Thyroid gland (tissue), 4 donors: ENCODE results near the gene LILRB5. TPM values are rescaled to one million over a fixed set of nuclear protein-coding genes. Genes with fewer than 3 reads are reported as not detected.
"Not testable (repeated sequence)": the region's sequence is repeated elsewhere in the genome, so short reads cannot be mapped to it uniquely, and the experiment has no call there.

ENCODE experiments used
- DNase-seq, 2 donors: peaks; one replicate each; pipeline ENCODE4 v3.0.0-alpha.2; 2019
- H3K27ac ChIP-seq, 3 donors: fragments of 200-600 bp; sonication (generic); 1 replicate in 2 of 3; 2 replicates in 1 of 3; pipeline ENCODE4 v1.5.1; 2016 to 2019; ENCODE audit warnings: mild to moderate bottlenecking in 1 of 3, moderate library complexity in 1 of 3
- H3K27me3 ChIP-seq: fragments of 200-600 bp; sonication (generic); one replicate; pipeline ENCODE4 v1.5.1; 2019
- H3K36me3 ChIP-seq, 2 donors: fragments of 200-600 bp; sonication (generic); one replicate each; pipeline ENCODE4 v1.5.1; 2016 to 2019
- H3K4me1 ChIP-seq, 2 donors: fragments of 200-600 bp; sonication (generic); one replicate each; pipeline ENCODE4 v1.5.1; 2017 to 2019
- H3K4me3 ChIP-seq, 3 donors: fragments of 200-600 bp; sonication (generic); replicated peaks in 1 of 3; 1 replicate in 2 of 3; 2 replicates in 1 of 3; pipeline ENCODE4 v1.5.1; 2016; ENCODE audit warnings: mild to moderate bottlenecking in 1 of 3
- H3K9me3 ChIP-seq: fragments of 200-600 bp; sonication (generic); one replicate; pipeline ENCODE4 v1.5.1; 2017
- POLR2A ChIP-seq, 2 donors: fragments of 450-650 bp; IDR thresholded peaks; one replicate each; pipeline ENCODE4 v1.6.1; 2017; ENCODE audit warnings: antibody characterized with exemption in 2 of 2, mild to moderate bottlenecking in 2 of 2, moderate library complexity in 1 of 2
- WGBS, 2 donors: methylation state at CpG; one replicate each; pipeline ENCODE4 v1.1.5; 2017; 5-methylcytosine and 5-hydroxymethylcytosine counted together
- intact Hi-C: fragments of 100-400 bp; cut with DNase I; formaldehyde crosslinking; loops from one replicate; pipeline ENCODE4 v1.15.1; 2023
- total RNA-seq, 4 donors: library from RNA; depleted of rRNA; stranded (reverse); fragments of >200 nt; gene quantifications; one replicate each; pipeline ENCODE4 v1.2.3, GENCODE V29; 2016
- TF ChIP-seq, protein P1 (sequence below), 6 experiments: fragments of 200-600 bp in 3 of 6; fragments of 450-650 bp in 3 of 6; sonication (generic) in 3 of 6; IDR thresholded peaks; one replicate each; pipeline ENCODE4 v1.5.1; 2016 to 2019; ENCODE audit warnings: antibody characterized with exemption in 6 of 6, mild to moderate bottlenecking in 2 of 6, inconsistent platforms in 1 of 6, moderate library complexity in 1 of 6

LILRB5 gene
- total RNA-seq, 4 donors from 2014 or later = 2.0 to 11.4 (median 5.9) TPM

DNA sequence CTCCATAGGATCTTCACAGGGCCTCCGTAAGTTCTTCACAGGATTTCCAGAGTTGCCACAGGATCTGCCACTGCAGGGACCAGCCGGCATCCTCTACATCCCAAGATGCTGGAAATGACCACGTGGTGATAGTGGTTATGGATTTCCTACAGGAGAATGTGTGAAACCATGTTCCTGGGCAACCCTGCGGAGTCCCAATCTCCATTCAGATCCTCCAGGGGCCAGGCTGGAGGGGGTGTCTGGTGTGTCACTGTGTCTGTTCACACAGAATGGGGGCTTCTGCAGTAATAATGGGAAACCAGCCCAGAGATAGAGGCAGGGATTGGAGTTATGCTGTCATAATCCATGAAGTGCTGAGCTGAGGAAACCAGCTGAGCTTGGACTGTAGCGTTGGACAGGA is 23.1 kb downstream of the LILRB5 start:
- WGBS, 2 donors = 36 to 89% methylated on average over 3 to 5 of the region's 5 CpGs
- Histone ChIP-seq H3K4me3 (no peak overlapping the region), H3K4me1 (no peaks in the 10 kb centered on the region), H3K36me3 (no peaks in the 10 kb centered on the region), H3K27me3 (no peaks in the 10 kb centered on the region), H3K27ac (no peak overlapping the region), H3K9me3 (no peaks in the 10 kb centered on the region)
- no peak for TF ChIP-seq POLR2A (IDR thresholded peaks at IDR 0.05)
- TF ChIP-seq, protein P1, sequence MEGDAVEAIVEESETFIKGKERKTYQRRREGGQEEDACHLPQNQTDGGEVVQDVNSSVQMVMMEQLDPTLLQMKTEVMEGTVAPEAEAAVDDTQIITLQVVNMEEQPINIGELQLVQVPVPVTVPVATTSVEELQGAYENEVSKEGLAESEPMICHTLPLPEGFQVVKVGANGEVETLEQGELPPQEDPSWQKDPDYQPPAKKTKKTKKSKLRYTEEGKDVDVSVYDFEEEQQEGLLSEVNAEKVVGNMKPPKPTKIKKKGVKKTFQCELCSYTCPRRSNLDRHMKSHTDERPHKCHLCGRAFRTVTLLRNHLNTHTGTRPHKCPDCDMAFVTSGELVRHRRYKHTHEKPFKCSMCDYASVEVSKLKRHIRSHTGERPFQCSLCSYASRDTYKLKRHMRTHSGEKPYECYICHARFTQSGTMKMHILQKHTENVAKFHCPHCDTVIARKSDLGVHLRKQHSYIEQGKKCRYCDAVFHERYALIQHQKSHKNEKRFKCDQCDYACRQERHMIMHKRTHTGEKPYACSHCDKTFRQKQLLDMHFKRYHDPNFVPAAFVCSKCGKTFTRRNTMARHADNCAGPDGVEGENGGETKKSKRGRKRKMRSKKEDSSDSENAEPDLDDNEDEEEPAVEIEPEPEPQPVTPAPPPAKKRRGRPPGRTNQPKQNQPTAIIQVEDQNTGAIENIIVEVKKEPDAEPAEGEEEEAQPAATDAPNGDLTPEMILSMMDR (IDR thresholded peaks at IDR 0.05) = no peak
- intact Hi-C loops = loop anchor here (5.0 kb wide), 1 partner anchor 67 kb away; no protein-coding TSS in a partner anchor
- no peak for DNase-seq

DNA sequence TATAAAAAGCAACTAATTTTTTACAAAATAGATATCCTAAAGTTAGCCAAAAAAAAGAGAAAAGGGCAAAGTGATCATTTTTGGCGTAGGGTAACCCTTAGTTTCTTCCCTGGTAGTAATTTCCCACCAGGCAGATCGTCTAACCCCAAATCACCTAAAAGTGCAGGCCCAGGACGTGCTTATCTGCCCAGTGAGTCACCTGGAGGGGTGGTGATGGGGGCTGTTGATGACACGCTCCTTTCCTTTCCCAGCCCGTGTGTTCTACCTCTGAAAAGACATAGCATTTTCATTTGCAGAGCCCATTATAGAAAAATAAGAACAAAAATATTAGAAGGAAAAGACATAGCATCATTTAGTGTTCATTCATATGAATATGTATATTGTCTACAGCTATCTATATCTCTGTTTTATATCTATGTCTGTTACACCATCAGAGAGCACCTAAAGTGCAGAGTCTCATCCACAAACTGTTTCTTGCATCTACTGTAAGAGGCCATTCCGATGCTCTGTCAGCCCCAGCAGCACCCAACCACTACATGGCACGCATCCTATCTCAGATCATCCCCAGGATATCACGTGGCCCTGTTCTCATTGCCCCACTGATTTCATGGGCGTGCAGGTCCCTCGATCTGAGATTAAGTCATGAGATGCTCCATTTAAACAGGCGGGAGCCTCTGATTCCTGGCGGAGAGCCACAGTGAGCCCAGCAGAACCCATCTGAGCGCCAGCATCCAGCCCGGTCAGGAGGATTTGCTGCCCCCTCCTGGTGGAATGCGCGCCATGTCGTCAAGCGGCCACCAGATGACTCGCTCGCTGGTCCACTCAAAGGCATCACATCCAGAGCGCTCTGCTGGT is 25.8 kb downstream of the LILRB5 start:
- 25 to 36% methylated on average over 13 to 21 of the region's 21 CpGs for WGBS, 2 donors
- no peak overlapping the region for H3K27ac ChIP-seq
- H3K36me3 ChIP-seq = no peaks in the 10 kb centered on the region
- H3K9me3 ChIP-seq = no peaks in the 10 kb centered on the region
- peak; percentile 81 to 84 for DNase-seq
- intact Hi-C loops = loop anchor here (5.0 kb wide), 1 partner anchor 64 kb away; no protein-coding TSS in a partner anchor
- H3K4me1 ChIP-seq = no peaks in the 10 kb centered on the region
- no peak for TF ChIP-seq POLR2A (IDR thresholded peaks at IDR 0.05)
- TF ChIP-seq, protein P1 (IDR thresholded peaks at IDR 0.05) = peak; percentile 69 to 89 (median 76)
- H3K4me3 ChIP-seq = no peak overlapping the region
- no peaks in the 10 kb centered on the region for H3K27me3 ChIP-seq

DNA sequence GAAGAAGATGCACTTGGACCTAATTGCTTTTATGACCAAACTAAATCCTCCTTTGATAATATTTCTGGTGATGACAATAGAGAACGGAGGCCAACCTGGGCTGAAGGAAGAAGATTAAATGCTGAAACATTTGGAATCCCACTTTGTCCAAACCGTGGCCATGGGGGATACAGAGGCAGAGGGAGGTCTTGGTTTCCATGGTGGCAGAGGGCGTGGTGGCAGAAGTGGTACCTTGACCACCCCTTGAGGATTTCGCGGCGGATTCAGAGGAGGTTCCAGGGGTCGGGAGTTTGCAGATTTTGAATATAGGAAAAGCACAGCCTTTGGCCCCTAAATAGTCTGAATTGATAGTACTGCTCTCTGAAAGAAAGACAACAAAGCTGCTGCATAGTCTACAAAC is 27.0 kb downstream of the LILRB5 start:
- H3K4me1 ChIP-seq = no peaks in the 10 kb centered on the region
- no peaks in the 10 kb centered on the region for H3K9me3 ChIP-seq
- intact Hi-C loops = loop anchor here (5.0 kb wide), 1 partner anchor 63 kb away; no protein-coding TSS in a partner anchor
- DNase-seq = no peak
- no peaks in the 10 kb centered on the region for H3K36me3 ChIP-seq
- 84 to 91% methylated on average over 7 of the region's 7 CpGs for WGBS, 2 donors
- no peak overlapping the region for H3K27ac ChIP-seq
- H3K27me3 ChIP-seq = no peaks in the 10 kb centered on the region
- no peak overlapping the region for H3K4me3 ChIP-seq
- TF ChIP-seq POLR2A (IDR thresholded peaks at IDR 0.05) = no peak
- TF ChIP-seq, protein P1 (IDR thresholded peaks at IDR 0.05) = no peak

DNA sequence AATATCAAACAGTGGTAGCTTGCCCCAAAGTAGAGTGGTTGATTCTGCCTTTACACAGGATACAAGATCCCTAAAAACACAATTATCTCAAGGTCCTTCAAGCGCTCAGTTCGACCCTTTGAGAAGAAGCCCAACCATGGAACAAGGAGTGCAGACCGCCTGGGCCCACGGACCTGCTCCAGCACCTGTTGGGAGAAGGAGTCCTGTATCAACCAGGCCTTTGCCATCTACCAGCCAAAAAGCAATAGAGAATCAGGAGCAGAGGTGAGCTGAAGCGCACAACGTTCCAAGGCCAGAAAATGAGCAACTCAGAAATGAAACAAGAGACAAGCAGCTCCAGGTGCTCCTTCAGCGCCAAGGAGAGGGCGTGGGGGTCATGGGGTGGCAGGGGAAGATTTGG is 27.9 kb downstream of the LILRB5 start:
- DNase-seq = no peak
- Histone ChIP-seq H3K4me1 (no peaks in the 10 kb centered on the region), H3K4me3 (no peak overlapping the region), H3K36me3 (no peaks in the 10 kb centered on the region), H3K9me3 (no peaks in the 10 kb centered on the region), H3K27me3 (no peaks in the 10 kb centered on the region), H3K27ac (no peak overlapping the region)
- 86 to 90% methylated on average over 8 of the region's 8 CpGs for WGBS, 2 donors
- TF ChIP-seq, protein P1 (IDR thresholded peaks at IDR 0.05) = no peak
- TF ChIP-seq POLR2A (IDR thresholded peaks at IDR 0.05) = no peak
- intact Hi-C loops = no loop called here

DNA sequence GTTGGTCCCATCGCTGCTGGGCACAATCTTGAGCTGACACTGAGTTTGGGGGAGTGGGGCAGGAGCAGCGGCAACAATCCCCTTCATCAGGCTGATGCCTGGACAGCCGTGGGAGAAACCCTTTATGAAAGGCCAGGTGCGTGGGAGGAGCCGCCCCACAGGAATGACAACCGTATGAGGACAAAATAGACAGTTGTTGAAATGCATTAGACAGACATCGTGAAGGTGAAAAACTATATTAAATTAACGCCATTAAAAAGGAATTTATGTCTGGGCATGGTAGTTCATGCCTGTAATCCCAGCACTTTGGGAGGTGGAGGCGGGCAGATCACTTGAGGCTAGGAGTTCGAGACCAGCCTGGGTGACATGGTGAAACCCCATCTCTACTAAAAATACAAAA is 32.5 kb downstream of the LILRB5 start:
- H3K4me3 ChIP-seq, H3K4me1 ChIP-seq, DNase-seq, intact Hi-C loops, H3K27me3 ChIP-seq, H3K9me3 ChIP-seq, H3K36me3 ChIP-seq, H3K27ac ChIP-seq: not testable (repeated sequence)
- WGBS, 2 donors = 78 to 89% methylated on average over 9 to 10 of the region's 10 CpGs

DNA sequence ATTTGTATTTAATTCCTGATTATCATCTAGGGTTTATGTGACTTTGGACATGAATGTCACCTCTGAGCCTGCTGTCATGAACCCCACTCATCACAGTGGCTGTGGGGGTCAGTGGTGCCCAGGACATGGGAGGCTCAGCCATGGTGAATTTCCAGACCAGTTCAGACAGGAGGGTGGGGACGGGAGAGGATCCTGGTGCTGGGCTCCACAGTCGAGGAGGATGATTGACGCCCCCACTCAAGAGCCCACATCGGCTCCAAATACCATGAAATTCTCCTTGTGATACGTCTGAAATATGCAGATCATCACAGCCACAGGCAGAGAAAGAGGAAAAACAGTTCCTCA is 33.2 kb downstream of the LILRB5 start:
- H3K4me1 ChIP-seq, H3K27ac ChIP-seq, H3K9me3 ChIP-seq, H3K27me3 ChIP-seq, intact Hi-C loops, H3K36me3 ChIP-seq, H3K4me3 ChIP-seq, DNase-seq: not testable (repeated sequence)
- 51 to 55% methylated on average over 5 of the region's 5 CpGs for WGBS, 2 donors

DNA sequence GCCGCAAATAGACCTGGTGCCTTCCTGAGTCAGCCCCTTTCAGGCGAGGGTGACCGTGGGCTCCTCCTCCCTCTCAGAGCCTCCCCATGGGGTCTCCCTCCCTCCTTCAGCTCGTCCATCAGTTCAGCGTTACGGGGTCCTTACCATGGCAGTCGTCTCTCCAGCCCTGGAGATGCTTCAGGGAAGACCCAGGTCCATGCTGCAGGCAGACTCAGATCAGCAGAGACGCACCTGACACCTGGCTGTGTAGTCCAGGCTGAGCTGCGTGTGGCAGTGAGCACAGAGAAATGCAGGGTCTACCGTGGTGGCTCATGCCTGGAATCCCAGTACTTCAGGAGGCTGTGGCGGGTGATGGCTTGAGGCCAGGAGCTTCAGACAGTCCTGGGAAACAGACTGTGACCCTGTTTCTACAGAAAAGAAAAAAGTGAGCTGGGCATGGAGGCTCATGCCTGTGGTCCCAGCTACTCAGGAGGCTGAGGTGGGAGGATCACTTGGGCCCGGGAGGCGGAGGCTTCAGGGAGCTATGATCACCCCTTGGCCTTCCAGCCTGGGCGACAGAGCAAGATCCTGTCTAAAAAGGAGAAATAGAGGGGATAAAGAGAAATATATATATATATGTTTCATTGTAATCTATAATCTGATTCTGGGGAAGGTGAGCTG is 33.7 kb downstream of the LILRB5 start:
- H3K27ac ChIP-seq, H3K4me3 ChIP-seq, DNase-seq, H3K9me3 ChIP-seq, H3K36me3 ChIP-seq, intact Hi-C loops, H3K4me1 ChIP-seq, H3K27me3 ChIP-seq: not testable (repeated sequence)
- 39 to 45% methylated on average over 14 of the region's 14 CpGs for WGBS, 2 donors

DNA sequence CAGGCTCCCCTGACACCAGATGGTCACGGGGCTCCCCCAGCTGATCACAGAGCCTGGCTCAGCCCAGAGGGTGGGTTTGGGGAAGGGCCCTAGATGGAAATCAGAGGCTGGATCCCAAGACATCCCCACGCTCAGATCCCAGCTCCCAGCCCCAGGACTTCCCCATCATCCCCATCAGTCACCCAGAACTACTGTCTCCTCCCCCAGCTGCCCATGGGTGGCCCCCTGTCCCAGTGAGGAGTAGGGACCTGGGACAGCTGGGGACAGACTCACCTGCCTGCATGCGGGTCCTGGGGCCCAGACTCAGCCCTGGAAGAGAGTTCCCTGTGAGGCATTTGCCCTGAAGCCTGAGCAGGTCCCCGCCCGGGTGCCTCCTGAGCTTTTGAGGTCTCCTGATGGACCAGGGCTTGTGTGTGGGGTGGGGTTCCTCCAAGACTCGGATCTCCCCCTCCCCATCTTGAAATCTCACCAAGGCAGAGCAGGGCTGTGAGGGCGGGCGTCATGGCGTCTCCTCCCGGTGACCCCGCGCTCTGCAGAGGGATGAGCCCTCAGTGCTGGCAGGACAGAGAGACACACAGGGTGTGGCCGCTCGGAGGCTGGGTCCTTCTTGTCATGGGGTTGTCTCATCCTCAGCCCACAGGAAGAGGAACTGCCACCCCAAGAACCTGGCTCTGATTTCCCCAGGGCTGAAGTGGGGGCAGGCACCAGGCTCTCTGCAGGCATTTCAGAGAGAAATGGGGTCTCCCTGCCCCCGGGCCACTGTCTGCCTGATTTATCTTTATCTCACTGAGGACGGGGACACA is 34.4 kb downstream of the LILRB5 start, which contains the start of gene LILRB3:
Gene LILRB3, minus strand, starts transcription at position 534 of the 803 bp plus-strand sequence. Its CDS starts 31 bp downstream, at position 503.
- H3K27me3 ChIP-seq, DNase-seq, H3K4me1 ChIP-seq, H3K4me3 ChIP-seq, H3K9me3 ChIP-seq, H3K27ac ChIP-seq, H3K36me3 ChIP-seq, intact Hi-C loops: not testable (repeated sequence)
- WGBS, 2 donors = 72% methylated on average over 13 to 15 of the region's 16 CpGs
